HG03432 (cell line): ENCODE data around the gene TUBG2.
"Not testable (repeated sequence)": the region's sequence is repeated elsewhere in the genome, so short reads cannot be mapped to it uniquely, and the experiment has no call there.

Experiments used
- ATAC-seq: cut with Tn5 transposase; IDR thresholded peaks from one replicate; pipeline ENCODE4 v1.9.1; 2021; ENCODE audit warnings: mild to moderate bottlenecking, moderate library complexity; ENCODE audit not compliant: unreplicated experiment

TUBG2 gene

DNA sequence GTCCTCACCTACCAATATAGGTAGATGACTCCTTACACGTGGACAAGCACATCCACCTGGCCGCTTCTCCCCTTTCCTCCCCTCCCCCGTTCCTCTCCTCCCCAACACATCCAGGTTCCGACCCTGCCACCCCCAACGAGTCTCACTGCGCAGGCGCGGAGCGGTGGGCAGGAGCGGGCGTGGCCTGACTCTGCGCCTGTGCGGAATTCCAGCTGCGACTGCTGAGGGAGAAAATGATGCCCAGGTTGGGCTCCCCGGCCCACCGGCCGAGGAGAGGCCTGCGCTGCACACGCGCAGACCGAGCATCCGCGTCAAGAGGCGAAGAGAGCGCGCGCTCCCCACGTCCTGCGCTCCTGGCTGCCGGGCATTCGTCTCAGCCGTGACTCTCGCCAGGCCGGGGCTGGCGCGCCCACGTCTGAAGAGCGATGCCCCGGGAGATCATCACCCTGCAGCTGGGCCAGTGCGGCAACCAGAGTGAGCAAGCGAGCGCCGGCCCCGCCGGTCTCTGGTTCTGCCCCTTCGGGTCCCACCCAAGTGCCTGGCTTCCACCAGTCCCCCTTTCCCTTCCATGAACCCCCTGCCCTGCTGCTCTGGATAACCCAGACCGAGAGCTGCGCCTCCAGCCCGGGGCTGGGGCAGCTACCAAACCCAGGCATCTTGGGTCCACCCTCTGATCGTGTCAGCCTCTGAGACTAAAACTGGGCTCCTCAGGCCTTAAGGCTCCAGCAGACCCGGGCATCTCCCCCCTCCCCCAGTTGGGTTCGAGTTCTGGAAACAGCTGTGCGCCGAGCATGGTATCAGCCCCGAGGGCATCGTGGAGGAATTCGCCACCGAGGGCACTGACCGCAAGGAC is at the start of gene TUBG2:
Gene TUBG2, plus strand, starts transcription at position 206 of the 853 bp plus-strand sequence. Its CDS starts 220 bp downstream, at position 426.
- ATAC-seq, result peak; percentile 67

DNA sequence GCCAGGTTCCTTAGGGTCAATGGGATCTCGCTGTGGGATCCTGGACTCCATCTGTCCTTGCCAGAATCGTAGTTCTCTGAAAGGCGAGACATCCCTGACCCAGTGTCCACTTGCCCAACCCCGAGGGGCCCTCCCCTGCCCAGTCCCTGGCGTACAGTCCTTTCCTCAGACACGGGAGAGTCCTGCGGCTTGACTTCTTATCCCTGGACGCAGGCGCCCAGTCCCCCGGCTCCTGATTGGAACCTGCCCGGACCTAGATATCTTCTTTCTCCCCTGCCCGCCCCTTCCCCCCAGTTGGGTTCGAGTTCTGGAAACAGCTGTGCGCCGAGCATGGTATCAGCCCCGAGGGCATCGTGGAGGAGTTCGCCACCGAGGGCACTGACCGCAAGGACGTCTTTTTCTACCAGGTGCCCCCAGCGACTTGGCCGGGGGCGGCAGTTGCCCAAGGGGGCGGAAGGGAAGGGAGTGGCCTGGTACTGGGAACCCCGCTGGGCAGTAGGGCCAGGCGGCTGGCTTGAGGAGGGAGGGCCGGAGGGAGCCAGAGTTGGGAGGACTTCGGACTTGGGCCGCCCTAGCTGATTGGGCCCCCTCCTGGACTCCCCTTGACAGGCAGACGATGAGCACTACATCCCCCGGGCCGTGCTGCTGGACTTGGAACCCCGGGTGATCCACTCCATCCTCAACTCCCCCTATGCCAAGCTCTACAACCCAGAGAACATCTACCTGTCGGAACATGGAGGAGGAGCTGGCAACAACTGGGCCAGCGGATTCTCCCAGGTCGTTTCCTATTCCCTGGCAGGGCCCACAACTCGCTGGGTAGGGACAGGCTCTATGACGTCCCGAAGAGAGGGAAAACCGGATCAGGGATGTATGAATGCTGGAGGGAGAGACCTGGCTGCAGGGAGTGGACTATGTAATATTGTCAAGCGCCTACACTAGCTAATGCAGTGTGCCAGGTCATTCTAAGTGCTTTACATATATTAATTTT is 49.0 kb upstream of the TUBG2 start:
- ATAC-seq, result peak; percentile 14

DNA sequence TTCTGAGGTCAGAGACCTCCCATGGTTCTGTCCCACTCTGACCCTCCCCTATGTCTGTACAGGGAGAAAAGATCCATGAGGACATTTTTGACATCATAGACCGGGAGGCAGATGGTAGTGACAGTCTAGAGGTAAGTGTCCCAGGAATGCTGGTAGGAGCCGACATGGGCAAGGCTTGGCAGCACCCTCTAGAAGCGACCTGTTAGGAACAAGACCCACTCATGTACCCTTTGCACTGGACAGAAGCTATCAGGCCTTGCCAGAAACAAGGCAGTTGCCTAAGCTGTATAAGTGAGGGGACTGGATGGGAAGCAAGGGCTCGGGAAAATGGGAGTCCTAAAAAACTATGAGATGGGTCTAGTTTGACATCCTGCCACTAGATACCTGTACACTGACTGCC is 47.1 kb upstream of the TUBG2 start:
- ATAC-seq, result no peak

DNA sequence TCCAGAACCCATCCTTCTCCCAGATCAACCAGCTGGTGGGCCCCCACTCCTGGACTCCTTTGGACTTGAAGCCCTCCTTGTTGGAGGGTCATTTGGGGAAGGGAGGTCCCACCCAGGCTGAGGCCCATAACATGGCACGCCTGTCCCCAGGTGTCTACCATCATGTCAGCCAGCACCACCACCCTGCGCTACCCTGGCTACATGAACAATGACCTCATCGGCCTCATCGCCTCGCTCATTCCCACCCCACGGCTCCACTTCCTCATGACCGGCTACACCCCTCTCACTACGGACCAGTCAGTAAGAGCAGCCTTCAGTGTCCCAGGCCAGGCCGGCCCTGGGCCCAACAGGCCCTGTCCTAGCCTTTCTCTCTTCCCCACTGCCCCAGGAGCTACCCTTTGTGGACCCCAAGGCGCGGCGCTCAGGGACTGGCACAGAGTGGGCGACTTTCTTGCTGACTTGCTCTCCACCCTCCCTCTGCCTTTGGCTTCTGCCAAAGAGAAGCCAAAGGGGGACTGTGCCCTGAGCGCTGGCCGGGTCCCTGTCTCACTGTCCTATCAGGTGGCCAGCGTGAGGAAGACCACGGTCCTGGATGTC is 45.3 kb upstream of the TUBG2 start:
- no peak for ATAC-seq

DNA sequence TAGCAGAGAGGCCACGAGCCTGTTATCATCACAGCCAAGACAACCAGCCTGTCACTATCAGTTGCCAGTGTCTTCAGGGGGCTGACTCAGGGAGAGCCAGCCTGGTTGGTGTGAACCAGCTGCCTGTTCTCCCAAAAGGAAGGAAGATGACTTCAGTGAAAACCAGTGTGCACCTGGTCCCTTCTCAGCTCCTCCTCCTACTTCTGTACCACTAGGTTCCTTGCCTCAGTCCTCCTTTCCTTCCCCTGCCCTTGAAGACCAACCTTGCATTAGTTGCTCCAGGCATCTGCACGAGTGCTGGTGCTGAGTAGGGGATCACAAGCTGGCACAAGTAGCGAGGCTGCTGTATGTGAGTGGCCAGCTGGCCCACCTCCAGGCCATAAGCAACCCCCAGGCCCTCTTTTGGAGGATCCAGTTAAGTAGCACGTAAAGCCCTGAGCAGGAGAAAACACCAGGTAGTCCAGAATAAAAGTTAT is 41.1 kb upstream of the TUBG2 start:
- ATAC-seq, result no peak

DNA sequence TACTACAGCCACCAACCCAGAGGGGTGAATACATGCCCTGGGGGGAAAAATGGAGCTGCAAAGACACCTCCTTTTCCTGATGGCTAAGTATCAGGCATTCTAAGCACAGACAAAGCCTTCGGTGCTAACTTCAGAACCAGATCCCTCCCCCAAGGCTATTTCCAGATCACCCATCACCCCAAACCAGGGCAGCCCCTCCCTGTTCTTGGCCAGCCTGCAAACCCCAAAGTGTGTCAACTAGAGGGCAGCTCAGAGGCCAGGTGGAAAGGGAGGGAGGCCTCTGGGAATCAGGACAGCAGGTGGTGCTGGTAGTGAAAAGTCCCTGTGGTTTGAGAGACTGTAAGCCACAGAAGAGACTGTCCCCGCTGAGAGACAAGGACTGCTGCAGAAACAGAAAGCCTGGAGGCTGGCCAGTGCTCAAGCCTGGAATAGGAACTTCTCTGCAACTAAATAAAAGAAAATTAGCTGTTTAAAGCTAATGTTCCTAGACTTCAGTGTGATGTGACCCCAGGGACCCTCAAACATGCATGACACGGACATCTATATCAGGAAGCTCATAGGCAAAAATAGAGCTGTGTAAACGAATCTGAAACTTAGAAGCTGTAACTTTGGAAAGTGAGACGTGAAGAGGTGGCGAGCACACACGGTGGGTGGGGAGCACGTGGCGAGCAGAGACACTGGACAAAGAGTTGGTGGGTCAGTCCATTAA is 40.5 kb upstream of the TUBG2 start:
- peak; percentile 70 for ATAC-seq

DNA sequence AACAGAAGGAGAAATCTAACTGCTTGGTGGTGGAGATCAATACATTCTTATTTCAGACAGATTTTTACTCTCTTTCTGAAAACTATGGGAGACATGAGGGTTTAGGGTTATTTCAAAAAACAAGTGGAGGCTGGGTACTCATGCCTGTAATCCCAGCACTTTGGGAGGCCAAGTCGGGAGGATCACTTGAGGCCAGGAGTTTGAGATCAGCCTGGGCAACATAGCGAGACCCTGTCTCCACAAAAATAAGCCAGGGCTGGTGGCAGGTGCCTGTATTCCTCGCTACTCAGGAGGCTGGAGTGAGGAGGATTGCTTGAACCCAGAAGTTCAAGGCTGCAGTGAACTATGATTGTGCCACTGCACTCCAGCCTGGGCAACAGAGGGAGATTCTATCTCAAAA is 37.1 kb upstream of the TUBG2 start:
- ATAC-seq, result not testable (repeated sequence)

DNA sequence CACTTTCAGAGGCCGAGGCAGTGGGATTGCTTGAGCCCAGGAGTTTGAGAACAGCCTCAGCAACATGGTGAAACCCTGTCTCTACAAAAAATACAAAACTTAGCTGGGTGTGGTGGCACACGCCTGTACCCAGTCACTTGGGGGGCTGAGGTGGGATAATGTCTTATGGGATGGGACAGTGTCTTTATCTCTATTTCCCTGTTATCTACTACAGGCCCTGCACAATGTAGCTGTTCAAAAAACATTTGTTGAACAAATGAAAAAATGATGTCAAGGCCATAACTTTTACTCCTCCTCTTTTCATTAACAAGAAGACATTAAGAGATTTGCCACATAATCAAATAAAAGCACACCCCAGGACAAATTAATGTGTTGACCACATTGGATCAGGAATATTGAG is 35.8 kb upstream of the TUBG2 start:
- no peak for ATAC-seq

DNA sequence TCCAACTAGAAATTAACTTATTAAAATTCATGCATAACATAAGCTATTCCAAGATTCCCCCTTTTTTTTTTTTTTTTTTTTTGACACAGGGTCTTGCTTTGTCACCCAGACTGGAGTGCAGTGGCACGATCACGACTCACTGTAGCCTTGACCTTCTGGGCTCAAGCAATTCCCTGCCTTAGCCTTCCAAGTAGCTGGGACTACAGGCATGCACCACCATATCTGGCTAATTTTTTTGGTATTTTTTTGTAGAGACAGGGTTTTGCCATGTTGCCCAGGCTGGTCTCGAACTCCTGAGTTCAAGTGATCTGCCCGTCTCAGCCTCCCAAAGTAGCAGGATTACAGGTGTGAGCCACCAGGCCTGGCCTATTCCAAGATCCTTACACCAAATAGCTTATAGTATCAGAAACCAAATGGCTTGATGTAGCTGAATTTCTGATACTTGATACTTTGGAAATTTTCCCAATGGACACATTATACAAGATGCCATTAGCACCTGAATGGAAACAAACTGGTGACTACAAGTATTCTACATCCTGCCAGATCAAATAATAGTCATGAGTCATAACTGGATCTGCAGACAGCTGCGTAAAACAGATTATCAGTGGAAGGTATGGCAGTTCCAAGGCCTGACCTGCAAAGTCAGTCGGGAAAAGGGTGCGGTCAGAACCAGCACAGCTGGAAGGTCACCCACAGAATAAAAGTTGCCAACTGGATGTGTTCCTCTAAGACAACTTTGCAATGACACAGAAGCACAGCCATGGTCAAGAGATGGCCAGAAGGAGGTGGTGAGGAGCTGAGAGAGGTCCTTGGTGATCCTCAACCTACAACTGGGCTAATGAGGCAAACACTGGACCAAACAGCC is 35.1 kb upstream of the TUBG2 start:
- no peak for ATAC-seq

DNA sequence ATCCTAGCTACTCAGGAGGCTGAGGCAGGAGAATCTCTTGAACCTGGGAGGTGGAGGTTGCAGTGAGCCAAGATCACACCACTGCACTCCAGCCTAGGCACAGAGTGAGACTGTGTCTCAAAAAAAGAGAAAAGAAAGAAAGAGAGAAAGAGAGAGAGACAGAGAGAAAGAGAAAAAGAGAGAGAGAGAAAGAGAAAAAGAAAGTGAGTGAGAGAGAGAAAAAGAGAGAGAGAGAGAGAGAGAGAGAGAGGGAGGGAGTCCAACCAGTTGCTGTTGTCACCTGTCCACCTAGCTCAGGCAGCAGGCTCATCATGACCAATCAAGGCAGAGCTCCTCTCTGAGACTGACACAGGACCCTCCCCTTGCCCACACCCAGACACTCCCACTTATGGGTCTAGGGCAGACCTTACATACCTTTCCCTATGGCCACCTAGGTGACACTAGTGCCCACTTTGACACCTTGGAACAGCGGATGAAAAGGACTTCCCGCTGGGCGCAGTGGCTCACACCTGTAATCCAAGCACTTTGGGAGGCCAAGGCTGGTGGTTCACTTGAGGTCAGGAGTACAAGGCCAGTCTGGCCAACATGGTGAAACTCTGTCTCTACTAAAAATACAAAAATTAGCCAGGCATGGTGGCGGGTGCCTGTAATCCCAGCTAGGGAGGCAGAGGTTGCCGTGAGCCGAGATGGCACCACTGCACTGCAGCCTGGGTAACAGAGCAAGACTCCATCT is 31.9 kb upstream of the TUBG2 start:
- ATAC-seq, result not testable (repeated sequence)

DNA sequence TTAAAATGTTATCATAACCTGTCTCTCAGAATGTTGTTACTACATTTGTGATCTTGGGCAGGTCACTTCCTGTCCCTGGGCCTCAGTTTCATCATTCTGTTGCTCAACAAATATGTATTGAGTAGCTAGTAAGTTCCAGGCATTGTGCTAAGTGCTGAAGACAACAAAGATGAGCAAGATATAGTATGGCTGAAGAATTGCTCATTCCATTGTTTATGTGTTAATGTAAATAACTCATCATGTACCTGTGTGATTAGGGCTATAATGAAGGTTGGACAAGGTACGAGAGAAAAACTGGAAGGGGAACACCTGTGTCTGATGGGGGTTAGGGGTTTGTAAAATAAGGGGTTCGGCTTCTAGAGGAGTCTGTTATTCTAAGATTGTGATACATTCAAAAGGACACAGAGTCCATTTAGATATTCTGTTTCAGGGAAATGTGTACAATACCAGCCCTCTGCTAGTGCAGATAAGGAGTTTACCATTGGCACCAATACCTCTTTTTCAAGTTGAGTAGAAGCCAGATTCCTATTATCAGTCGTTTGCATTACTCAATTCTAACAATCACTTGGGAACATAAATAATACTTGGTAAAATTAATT is 29.6 kb upstream of the TUBG2 start:
- ATAC-seq, result no peak

DNA sequence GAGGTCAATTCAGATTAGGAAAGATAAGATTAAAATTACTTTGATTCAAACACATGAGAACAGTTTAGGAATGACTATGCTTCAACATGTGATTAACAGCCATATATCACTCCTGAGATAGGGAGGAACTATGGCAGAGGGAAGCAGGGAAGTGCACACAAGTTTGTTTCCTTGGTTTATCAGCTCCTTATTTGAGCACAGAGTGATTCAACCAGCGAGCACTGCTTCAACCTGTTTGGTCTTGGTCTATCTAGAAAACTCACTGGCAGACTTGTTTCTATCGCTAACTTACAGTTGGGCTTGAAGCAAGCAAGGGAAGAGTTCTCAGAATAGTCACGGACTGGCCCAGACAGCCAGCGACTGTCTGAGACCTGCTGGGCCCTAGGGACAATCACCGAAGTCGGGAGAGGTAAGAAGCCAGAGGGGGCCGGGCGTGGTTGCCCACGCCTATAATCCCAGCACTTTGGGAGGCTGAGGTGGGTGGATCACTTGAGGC is 26.1 kb upstream of the TUBG2 start:
- no peak for ATAC-seq

DNA sequence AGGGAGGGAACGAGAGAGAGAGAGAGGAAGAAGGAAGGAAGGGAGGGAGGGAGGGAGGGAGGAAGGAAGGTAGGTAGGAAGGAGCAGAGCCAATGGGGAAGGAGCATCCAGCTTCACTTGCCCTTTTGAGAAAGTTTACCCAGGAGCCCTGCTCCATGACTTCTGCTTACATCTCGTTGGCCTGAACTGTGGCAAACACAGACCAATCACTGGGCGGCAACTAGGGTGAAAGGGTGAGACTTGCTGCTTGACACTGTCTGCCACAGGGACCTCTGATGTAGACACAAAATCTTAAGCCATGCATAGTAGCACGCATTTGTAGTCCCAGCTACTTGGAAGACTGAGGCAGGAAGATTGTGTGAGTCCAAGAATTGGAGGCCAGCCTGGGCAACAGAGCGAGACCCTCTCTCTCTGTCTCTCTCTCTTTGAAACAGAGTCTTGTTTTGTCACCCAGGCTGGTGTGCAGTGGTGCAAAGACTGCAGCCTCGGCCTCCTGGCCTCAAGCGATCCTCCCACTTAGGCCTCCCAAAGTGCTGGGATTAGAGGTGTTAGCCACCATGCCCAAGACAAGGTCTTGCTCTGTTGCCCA is 19.5 kb upstream of the TUBG2 start:
- no peak for ATAC-seq

DNA sequence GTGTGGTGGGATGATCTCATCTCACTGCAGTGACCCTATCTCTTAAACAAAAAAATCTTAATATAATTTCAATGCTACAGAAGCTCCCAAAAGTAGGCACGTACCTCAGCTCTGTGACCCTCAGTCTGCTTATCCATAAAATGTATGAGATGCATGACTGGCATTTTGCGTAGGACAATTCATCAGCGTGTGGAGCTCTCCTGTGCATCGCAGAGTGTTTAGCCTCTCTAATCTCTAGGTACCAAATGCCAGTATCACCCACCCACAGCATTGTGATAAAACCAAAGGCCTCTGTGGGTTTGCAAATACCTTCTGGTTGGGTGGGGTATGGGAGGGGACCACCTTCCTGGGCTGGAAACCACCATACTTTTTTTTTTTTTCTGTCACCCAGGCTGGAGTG is 19.0 kb upstream of the TUBG2 start:
- ATAC-seq, result no peak

DNA sequence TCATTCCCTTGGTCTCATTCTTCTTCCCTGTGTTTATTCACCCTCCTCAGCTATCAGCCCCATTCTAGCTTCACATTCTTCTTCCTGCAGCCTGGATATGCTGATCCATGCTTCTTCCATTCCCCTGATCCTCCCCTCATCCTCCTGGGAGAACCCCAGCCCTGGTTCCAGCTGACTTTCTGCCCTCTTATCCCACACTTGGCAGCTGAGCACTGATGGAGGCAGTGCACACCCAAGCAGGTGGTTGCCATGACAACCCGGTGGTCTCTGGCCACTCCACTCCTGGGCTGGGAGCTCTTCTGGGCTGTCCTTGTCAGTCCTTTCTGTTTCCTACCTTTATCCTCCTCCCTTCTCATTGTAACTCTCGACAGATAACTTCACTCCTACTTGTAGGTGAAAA is 16.7 kb upstream of the TUBG2 start:
- no peak for ATAC-seq

DNA sequence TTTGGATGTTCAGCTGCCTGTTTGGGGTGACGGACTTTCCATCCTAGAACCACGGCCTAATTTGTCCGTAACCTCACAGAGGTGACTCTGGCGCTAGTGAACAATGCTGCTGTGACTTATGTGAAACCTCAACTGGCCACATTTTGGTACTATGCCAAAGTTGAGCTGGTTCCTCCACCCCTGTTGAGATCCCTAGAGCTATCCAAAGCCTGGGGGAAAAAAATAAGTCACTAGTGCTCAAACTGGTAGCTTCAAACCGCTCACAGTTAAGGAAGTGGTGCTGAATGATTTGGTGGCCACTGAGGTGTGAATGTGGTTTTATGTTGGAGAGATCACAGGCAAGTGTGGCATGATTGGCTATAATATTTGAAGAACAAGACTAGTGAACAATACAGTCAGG is 11.3 kb upstream of the TUBG2 start:
- ATAC-seq, result no peak

DNA sequence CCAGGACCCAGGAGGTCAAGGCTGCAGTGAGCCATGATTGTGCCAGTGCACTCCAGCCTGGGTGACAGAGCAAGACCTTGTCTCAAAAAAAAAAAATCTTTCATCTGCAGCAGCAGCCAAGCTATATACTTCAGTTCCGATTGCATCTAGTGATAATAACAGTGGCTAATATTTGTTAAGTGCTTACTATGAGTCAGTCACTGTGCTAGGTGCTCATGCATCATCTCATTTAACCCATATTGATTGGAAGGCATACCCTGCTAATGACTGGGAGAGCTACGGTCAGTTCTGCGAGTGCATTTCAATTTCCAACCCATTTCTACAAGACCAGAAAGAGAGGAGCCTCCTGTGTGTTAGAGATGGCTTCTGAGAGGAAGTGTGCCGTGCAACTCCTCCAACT is 7.7 kb upstream of the TUBG2 start:
- no peak for ATAC-seq
